HepG2 (cell line): ENCODE results near the gene FCGBP. TPM values are rescaled to one million over a fixed set of nuclear protein-coding genes. Genes with fewer than 3 reads are reported as not detected.

Experiments used
- ASH2L ChIP-seq: fragments of 300-600, 200-600 bp; sonication (generic); IDR thresholded peaks from 2 replicates; pipeline ENCODE4 v1.7.0; 2017; ENCODE audit warnings: low read depth, mild to moderate bottlenecking, moderate library complexity, mixed read lengths, low read length; ENCODE audit not compliant: insufficient read length
- BCL6 ChIP-seq: IDR thresholded peaks from 2 replicates; pipeline ENCODE4 v1.6.1; 2016; ENCODE audit warnings: missing genetic modification reagents, missing compliant biosample characterization
- GMEB1 ChIP-seq: sonication (generic); formaldehyde crosslinking; IDR thresholded peaks from 2 replicates; pipeline ENCODE4 v1.5.1; 2020; ENCODE audit warnings: missing genetic modification reagents, mild to moderate bottlenecking, borderline replicate concordance
- KAT7 ChIP-seq: IDR thresholded peaks from 2 replicates; pipeline ENCODE4 v1.6.1; 2018; ENCODE audit warnings: borderline replicate concordance, missing compliant biosample characterization
- KDM2A ChIP-seq: sonication (generic); formaldehyde crosslinking; IDR thresholded peaks from 2 replicates; pipeline ENCODE4 v1.4.0; 2020; ENCODE audit warnings: low read depth, missing genetic modification reagents, borderline replicate concordance
- KDM5A ChIP-seq: fragments of 200-600 bp; sonication (generic); IDR thresholded peaks from 2 replicates; pipeline ENCODE4 v1.7.0; 2018; ENCODE audit warnings: antibody characterized with exemption, mild to moderate bottlenecking, low read length, borderline replicate concordance
- NCOA2 ChIP-seq: sonication (generic); formaldehyde crosslinking; IDR thresholded peaks from 2 replicates; pipeline ENCODE4 v1.8.0; 2022; ENCODE audit warnings: inconsistent platforms
- PLSCR1 ChIP-seq: sonication (generic); formaldehyde crosslinking; IDR thresholded peaks from 2 replicates; pipeline ENCODE4 v1.5.0; 2020; ENCODE audit warnings: missing genetic modification reagents, mild to moderate bottlenecking, borderline replicate concordance
- REL ChIP-seq: sonication (generic); formaldehyde crosslinking; conservative IDR thresholded peaks from 2 replicates; pipeline ENCODE4 v1.8.0; 2022; ENCODE audit warnings: mild to moderate bottlenecking, missing genetic modification reagents, moderate library complexity
- RFX5 ChIP-seq: IDR thresholded peaks from 2 replicates; pipeline ENCODE4 v1.6.1; 2011; ENCODE audit warnings: low read depth, low read length, improper control_type of control experiment
- ZBTB38 ChIP-seq: sonication (generic); formaldehyde crosslinking; IDR thresholded peaks from 2 replicates; pipeline ENCODE4 v1.5.1; 2020; ENCODE audit warnings: mild to moderate bottlenecking, missing genetic modification reagents
- ZBTB7B ChIP-seq: sonication (generic); formaldehyde crosslinking; IDR thresholded peaks from 2 replicates; pipeline ENCODE4 v1.4.0; 2020; ENCODE audit warnings: missing genetic modification reagents
- ZFY ChIP-seq: sonication (generic); formaldehyde crosslinking; IDR thresholded peaks from 2 replicates; pipeline ENCODE4 v1.4.0; 2020; ENCODE audit warnings: missing genetic modification reagents
- ZNF564 ChIP-seq: sonication (generic); formaldehyde crosslinking; IDR thresholded peaks from 2 replicates; pipeline ENCODE4 v1.8.1; 2023; ENCODE audit warnings: mild to moderate bottlenecking, missing genetic modification reagents
- ZNF644 ChIP-seq: IDR thresholded peaks from 2 replicates; pipeline ENCODE4 v1.6.1; 2016; ENCODE audit warnings: low read depth
- polyA plus RNA-seq, 8 experiments: library from polyadenylated mRNA; depleted of rRNA in 3 of 8; stranded (reverse) in 7 of 8; unstranded in 1 of 8; fragments of >200 nt; fragmentation: Illumina TruSeq in 4 of 8; extraction: Trizol in 4 of 8; gene quantifications; 2 replicates each; pipeline versions ENCODE4 v1.2.1 to v1.2.3, GENCODE V29; 2011 to 2016; ENCODE audit warnings: low read depth in 4 of 8, missing spikeins in 1 of 8, mixed read lengths in 1 of 8; ENCODE audit not compliant: insufficient read depth in 1 of 8
- total RNA-seq, 5 experiments: library from RNA; depleted of rRNA; stranded (reverse); fragments of >200 nt; fragmentation: Illumina TruSeq; extraction: Trizol; gene quantifications; 2 replicates each; pipeline ENCODE4 v1.2.3, GENCODE V29; 2016; ENCODE audit warnings: low read depth in 1 of 5
- TF ChIP-seq, protein P1 (sequence below): sonication (generic); formaldehyde crosslinking; conservative IDR thresholded peaks from 2 replicates; pipeline ENCODE4 v1.4.0; 2020; ENCODE audit warnings: missing genetic modification reagents
- TF ChIP-seq, protein P2 (sequence below): sonication (generic); formaldehyde crosslinking; IDR thresholded peaks from 2 replicates; pipeline ENCODE4 v1.5.0; 2020; ENCODE audit warnings: mild to moderate bottlenecking, missing genetic modification reagents, borderline replicate concordance
- TF ChIP-seq, protein P3 (sequence below): IDR thresholded peaks from 2 replicates; pipeline ENCODE4 v1.6.1; 2016; ENCODE audit warnings: low read depth, control low read depth
- TF ChIP-seq, protein P4 (sequence below): IDR thresholded peaks from 2 replicates; pipeline ENCODE4 v1.6.1; 2016; ENCODE audit warnings: low read depth

The FCGBP gene
- total and polyA plus RNA-seq, 2 of the 13 experiments (the other 11 are each of a cell fraction or from before 2014, with no cell fraction given), result 1.3 to 7.0 TPM

DNA sequence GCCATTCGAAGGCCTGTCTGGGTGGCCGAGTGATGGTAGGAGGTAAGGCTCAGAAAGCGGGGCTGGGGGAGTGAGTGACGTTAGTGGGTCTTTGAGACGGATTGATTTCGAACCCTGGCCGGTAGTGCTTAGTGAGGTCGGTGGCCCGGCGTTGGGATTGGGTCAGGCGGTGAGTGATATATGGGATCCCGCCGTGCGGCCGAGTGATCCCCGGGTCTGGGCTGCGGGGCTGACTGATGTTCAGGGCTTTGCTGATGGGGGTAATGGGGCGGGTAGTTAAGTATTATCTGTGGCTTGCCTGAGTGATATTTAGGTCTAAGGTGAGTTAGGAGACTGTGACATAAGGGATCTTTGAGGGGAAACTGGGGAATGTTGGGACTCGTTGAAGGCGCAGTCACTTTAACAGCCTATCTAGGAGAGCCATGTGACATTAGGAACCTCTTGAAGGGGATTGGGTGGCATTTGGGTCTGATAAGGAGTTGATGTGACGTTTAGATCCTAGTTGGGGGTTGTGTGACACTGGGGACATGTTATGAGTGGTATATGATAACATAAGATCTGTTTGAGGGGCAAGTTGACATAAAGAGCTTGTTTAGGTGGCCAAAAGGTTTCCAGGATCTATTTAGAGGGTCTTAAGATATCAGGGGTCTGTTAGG, 37.1 kb upstream of the FCGBP start (continued):
- TF ChIP-seq REL (CRISPR knock-in tag) (no peak), RFX5 (no peak), BCL6 (CRISPR knock-in tag) (no peak), ZNF564 (no peak), KAT7 (no peak), PLSCR1 (CRISPR knock-in tag) (no peak), ASH2L (peak; percentile 19), ZNF644 (CRISPR knock-in tag) (no peak), KDM5A (peak; percentile 68; the same call in 1 of the 2 replicates), NCOA2 (no peak), ZBTB7B (CRISPR knock-in tag) (no peak), ZBTB38 (no peak), KDM2A (CRISPR knock-in tag) (no peak), GMEB1 (CRISPR knock-in tag) (no peak), ZFY (CRISPR knock-in tag) (0 out of 2 replicates have a peak, but pooled peaks have one; percentile 4)
- TF ChIP-seq, protein P1, sequence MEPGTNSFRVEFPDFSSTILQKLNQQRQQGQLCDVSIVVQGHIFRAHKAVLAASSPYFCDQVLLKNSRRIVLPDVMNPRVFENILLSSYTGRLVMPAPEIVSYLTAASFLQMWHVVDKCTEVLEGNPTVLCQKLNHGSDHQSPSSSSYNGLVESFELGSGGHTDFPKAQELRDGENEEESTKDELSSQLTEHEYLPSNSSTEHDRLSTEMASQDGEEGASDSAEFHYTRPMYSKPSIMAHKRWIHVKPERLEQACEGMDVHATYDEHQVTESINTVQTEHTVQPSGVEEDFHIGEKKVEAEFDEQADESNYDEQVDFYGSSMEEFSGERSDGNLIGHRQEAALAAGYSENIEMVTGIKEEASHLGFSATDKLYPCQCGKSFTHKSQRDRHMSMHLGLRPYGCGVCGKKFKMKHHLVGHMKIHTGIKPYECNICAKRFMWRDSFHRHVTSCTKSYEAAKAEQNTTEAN (CRISPR knock-in tag), result no peak
- TF ChIP-seq, protein P2, sequence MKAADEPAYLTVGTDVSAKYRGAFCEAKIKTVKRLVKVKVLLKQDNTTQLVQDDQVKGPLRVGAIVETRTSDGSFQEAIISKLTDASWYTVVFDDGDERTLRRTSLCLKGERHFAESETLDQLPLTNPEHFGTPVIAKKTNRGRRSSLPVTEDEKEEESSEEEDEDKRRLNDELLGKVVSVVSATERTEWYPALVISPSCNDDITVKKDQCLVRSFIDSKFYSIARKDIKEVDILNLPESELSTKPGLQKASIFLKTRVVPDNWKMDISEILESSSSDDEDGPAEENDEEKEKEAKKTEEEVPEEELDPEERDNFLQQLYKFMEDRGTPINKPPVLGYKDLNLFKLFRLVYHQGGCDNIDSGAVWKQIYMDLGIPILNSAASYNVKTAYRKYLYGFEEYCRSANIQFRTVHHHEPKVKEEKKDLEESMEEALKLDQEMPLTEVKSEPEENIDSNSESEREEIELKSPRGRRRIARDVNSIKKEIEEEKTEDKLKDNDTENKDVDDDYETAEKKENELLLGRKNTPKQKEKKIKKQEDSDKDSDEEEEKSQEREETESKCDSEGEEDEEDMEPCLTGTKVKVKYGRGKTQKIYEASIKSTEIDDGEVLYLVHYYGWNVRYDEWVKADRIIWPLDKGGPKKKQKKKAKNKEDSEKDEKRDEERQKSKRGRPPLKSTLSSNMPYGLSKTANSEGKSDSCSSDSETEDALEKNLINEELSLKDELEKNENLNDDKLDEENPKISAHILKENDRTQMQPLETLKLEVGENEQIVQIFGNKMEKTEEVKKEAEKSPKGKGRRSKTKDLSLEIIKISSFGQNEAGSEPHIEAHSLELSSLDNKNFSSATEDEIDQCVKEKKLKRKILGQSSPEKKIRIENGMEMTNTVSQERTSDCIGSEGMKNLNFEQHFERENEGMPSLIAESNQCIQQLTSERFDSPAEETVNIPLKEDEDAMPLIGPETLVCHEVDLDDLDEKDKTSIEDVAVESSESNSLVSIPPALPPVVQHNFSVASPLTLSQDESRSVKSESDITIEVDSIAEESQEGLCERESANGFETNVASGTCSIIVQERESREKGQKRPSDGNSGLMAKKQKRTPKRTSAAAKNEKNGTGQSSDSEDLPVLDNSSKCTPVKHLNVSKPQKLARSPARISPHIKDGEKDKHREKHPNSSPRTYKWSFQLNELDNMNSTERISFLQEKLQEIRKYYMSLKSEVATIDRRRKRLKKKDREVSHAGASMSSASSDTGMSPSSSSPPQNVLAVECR (CRISPR knock-in tag), result no peak
- TF ChIP-seq, protein P3, sequence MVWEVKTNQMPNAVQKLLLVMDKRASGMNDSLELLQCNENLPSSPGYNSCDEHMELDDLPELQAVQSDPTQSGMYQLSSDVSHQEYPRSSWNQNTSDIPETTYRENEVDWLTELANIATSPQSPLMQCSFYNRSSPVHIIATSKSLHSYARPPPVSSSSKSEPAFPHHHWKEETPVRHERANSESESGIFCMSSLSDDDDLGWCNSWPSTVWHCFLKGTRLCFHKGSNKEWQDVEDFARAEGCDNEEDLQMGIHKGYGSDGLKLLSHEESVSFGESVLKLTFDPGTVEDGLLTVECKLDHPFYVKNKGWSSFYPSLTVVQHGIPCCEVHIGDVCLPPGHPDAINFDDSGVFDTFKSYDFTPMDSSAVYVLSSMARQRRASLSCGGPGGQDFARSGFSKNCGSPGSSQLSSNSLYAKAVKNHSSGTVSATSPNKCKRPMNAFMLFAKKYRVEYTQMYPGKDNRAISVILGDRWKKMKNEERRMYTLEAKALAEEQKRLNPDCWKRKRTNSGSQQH, result no peak
- TF ChIP-seq, protein P4, sequence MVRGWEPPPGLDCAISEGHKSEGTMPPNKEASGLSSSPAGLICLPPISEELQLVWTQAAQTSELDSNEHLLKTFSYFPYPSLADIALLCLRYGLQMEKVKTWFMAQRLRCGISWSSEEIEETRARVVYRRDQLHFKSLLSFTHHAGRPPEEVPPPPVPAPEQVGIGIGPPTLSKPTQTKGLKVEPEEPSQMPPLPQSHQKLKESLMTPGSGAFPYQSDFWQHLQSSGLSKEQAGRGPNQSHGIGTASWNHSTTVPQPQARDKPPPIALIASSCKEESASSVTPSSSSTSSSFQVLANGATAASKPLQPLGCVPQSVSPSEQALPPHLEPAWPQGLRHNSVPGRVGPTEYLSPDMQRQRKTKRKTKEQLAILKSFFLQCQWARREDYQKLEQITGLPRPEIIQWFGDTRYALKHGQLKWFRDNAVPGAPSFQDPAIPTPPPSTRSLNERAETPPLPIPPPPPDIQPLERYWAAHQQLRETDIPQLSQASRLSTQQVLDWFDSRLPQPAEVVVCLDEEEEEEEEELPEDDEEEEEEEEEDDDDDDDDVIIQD (CRISPR knock-in tag), result no peak
